Endothelial cell of hepatic sinusoid (primary cell): Measurements from ENCODE around the gene IRF9.

Experiments used
- in situ Hi-C: cut with HindIII; loops from 2 replicates; pipeline ENCODE4 v1.10.0; 2017; ENCODE audit warnings: low sequenced_read_pairs

Gene IRF9

GRCh38 chr14:24213866-24214662 lies 53.0 kb downstream of the IRF9 start:
- in situ Hi-C loops: no loop called here

GRCh38 chr14:24215495-24216344 lies 54.7 kb downstream of the IRF9 start, which contains the start of gene MDP1:
TSS of gene MDP1 (minus strand) at chr14:24216066. CDS start at chr14:24215955, 111 bp downstream.
- in situ Hi-C loops: no loop called here
